Stomach (tissue), 9 donors: Measurements from ENCODE around the gene SMPD1. TPM values are rescaled to one million over a fixed set of nuclear protein-coding genes. Genes with fewer than 3 reads are reported as not detected.

ENCODE experiments used
- DNase-seq, 2 donors: peaks; one replicate each; pipeline versions ENCODE4 v3.0.0 to v3.0.0-alpha.2; 2013 to 2019
- H3K27ac ChIP-seq, 5 donors: fragments of 200-600 bp in 4 of 5; sonication (generic) in 4 of 5; one replicate each; pipeline ENCODE4 v1.5.1; 2013 to 2019; ENCODE audit warnings: mild to moderate bottlenecking in 1 of 5, moderate library complexity in 1 of 5
- H3K27me3 ChIP-seq, 3 donors: fragments of 200-600 bp; sonication (generic); one replicate each; pipeline ENCODE4 v1.5.1; 2017 to 2019; ENCODE audit warnings: mixed run types in 1 of 3
- H3K36me3 ChIP-seq, 4 donors: fragments of 200-600 bp; sonication (generic); 1 replicate in 3 of 4; 2 replicates in 1 of 4; pipeline ENCODE4 v1.5.1; 2016 to 2019
- H3K4me1 ChIP-seq, 4 donors: fragments of 200-600 bp; sonication (generic); one replicate each; pipeline ENCODE4 v1.5.1; 2016 to 2019
- H3K4me3 ChIP-seq, 4 donors: fragments of 200-600 bp; sonication (generic) in 3 of 4; one replicate each; pipeline ENCODE4 v1.5.1; 2016 to 2019; ENCODE audit warnings: mild to moderate bottlenecking in 1 of 4
- H3K9me3 ChIP-seq, 4 donors: fragments of 200-600 bp; sonication (generic); one replicate each; pipeline ENCODE4 v1.5.1; 2016 to 2019
- CTCF ChIP-seq, 7 experiments: fragments of 450-650 bp in 4 of 7; fragments of 200-600 bp in 3 of 7; sonication (generic) in 3 of 7; IDR thresholded peaks; one replicate each; pipeline ENCODE4 v1.5.1; 2016 to 2019; ENCODE audit warnings: antibody characterized with exemption in 7 of 7, control low read depth in 2 of 7, mild to moderate bottlenecking in 1 of 7
- EP300 ChIP-seq: sonication (generic); formaldehyde crosslinking; IDR thresholded peaks from one replicate; pipeline ENCODE4 v1.6.1; 2017; ENCODE audit warnings: antibody characterized with exemption
- POLR2A ChIP-seq, 4 donors: fragments of 450-650 bp; IDR thresholded peaks; one replicate each; pipeline ENCODE4 v1.6.1; 2016; ENCODE audit warnings: antibody characterized with exemption in 4 of 4, control low read depth in 2 of 4, mild to moderate bottlenecking in 1 of 4, moderate library complexity in 1 of 4
- POLR2AphosphoS5 ChIP-seq, 3 donors: sonication (generic); formaldehyde crosslinking; IDR thresholded peaks; one replicate each; pipeline ENCODE4 v1.6.1; 2016; ENCODE audit warnings: antibody characterized with exemption in 3 of 3
- WGBS, 5 donors: extraction: QIAGEN DNeasy Blood & Tissue Kit in 3 of 5; methylation state at CpG; one replicate each; pipeline versions ENCODE4 v1.1.5 to v1.1.7; 2013 to 2018; 5-methylcytosine and 5-hydroxymethylcytosine counted together
- intact Hi-C: fragments of 100-400 bp; cut with DNase I; formaldehyde crosslinking; loops from one replicate; pipeline ENCODE4 v1.15.1; 2023; ENCODE audit warnings: low total_unique reads
- polyA plus RNA-seq, 3 donors: library from polyadenylated mRNA; stranded (reverse); fragments of 200-250 nt; gene quantifications; one replicate each; pipeline ENCODE4 v1.2.3, GENCODE V29; 2013
- total RNA-seq, 5 donors: library from RNA; depleted of rRNA; stranded (reverse); fragments of >200 nt; gene quantifications; one replicate each; pipeline versions ENCODE4 v1.1.0 to v1.2.3, GENCODE V29; 2014 to 2016
- donor health status: healthy with polysubstance abuse.
- donor health status: Bipolar disorder and iron deficiency.
- donor health status: healthy.

Gene SMPD1
- total and polyA plus RNA-seq, 8 donors: 7.6 to 66.9 (median 18.5) TPM

DNA sequence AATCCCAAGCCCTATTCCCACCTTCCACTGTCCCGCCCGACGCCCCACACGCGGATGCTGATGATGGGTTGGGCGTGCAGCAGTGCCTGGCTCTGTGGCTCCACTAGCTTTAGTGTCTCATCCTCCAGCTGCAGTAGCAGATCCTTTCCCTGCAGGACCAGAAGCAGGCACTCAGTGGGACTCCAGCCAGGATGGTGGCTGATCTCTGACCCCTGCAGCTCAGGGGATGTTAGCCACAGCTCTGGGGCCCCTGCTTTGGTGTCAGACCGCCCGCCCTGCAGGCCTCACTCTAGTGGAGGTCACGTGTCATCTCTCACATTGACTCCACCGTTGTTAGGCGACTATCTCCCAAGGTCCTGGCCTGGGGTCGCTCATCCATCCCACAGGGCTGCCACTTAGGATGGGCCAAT, 11.8 kb downstream of the SMPD1 start:
- 80 to 92% (median 84%) methylated on average over 11 to 12 of the region's 12 CpGs for WGBS, 5 donors
- Histone ChIP-seq H3K27ac (peak overlapping the region in 3 of 5 donors; percentile 25 to 56 (median 40)), H3K36me3 (peaks cover 13 to 69% (median 36%) of the 10 kb centered on the region in 4 donors), H3K27me3 (no peaks in the 10 kb centered on the region), H3K9me3 (no peaks in the 10 kb centered on the region), H3K4me3 (no peak overlapping the region), H3K4me1 (peaks cover 0 to 31% (median 17%) of the 10 kb centered on the region in 4 donors)
- TF ChIP-seq CTCF (IDR thresholded peaks at IDR 0.05) (no peak), POLR2AphosphoS5 (IDR thresholded peaks at IDR 0.05) (no peak), EP300 (no peak), POLR2A (IDR thresholded peaks at IDR 0.05) (no peak)
- no peak for DNase-seq
- intact Hi-C loops: no loop called here

GRCh38 chr11:6402561-6402981, 12.3 kb downstream of the SMPD1 start:
- Histone ChIP-seq H3K4me3 (no peak overlapping the region), H3K36me3 (peaks cover 13 to 64% (median 36%) of the 10 kb centered on the region in 4 donors), H3K4me1 (peaks cover 0 to 31% (median 16%) of the 10 kb centered on the region in 4 donors), H3K9me3 (no peaks in the 10 kb centered on the region), H3K27me3 (no peaks in the 10 kb centered on the region), H3K27ac (peak overlapping the region in 3 of 5 donors; percentile 25 to 56 (median 40))
- TF ChIP-seq CTCF (IDR thresholded peaks at IDR 0.05) (no peak), POLR2AphosphoS5 (IDR thresholded peaks at IDR 0.05) (peak in 2 of 3 donors; percentile 22)
- WGBS, 5 donors: 74 to 79% (median 78%) methylated on average over 7 of the region's 7 CpGs
- peak in 1 of 2 donors; percentile 77 for DNase-seq
- intact Hi-C loops: no loop called here

DNA sequence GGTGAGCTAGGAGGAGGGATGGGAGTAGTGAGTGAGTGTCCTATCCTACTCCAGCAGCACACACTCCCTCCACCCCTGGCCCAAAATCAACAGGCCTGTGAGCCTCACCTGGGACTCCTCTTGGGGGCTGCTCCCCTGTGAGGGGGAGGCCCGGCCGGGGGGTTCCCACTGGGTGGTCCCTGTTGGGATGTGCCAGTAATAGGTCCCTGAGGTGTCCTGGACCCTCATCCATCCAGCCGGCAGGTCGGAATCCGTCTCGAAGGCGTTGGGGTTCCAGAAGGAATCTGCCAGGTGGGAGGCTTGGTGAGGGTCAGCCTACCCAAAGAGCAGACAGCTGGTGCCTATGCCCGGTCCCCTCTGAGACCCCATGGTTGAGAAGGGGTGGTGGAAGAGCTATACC, 13.3 kb downstream of the SMPD1 start:
- H3K27me3 ChIP-seq: no peaks in the 10 kb centered on the region
- intact Hi-C loops: no loop called here
- DNase-seq: no peak
- H3K4me3 ChIP-seq: no peak overlapping the region
- no peaks in the 10 kb centered on the region for H3K9me3 ChIP-seq
- peaks cover 0 to 22% (median 13%) of the 10 kb centered on the region in 4 donors for H3K4me1 ChIP-seq
- no peak for TF ChIP-seq EP300
- no peak for TF ChIP-seq POLR2AphosphoS5 (IDR thresholded peaks at IDR 0.05)
- TF ChIP-seq POLR2A (IDR thresholded peaks at IDR 0.05): no peak
- no peak for TF ChIP-seq CTCF (IDR thresholded peaks at IDR 0.05)
- peak overlapping the region in 4 of 5 donors; percentile 24 to 46 (median 39) for H3K27ac ChIP-seq
- WGBS, 5 donors: 84 to 93% (median 90%) methylated on average over 5 to 8 of the region's 8 CpGs
- peaks cover 13 to 55% (median 34%) of the 10 kb centered on the region in 4 donors for H3K36me3 ChIP-seq

- H3K4me3 ChIP-seq: no peak overlapping the region
- H3K27me3 ChIP-seq: no peaks in the 10 kb centered on the region
- H3K9me3 ChIP-seq: no peaks in the 10 kb centered on the region
- TF ChIP-seq POLR2A (IDR thresholded peaks at IDR 0.05) (no peak), CTCF (IDR thresholded peaks at IDR 0.05) (no peak), POLR2AphosphoS5 (IDR thresholded peaks at IDR 0.05) (no peak), EP300 (no peak)
- intact Hi-C loops: no loop called here
- DNase-seq: peak in 1 of 2 donors; percentile 49
- H3K4me1 ChIP-seq: peaks cover 0 to 22% (median 13%) of the 10 kb centered on the region in 4 donors
- WGBS, 5 donors: 61 to 81% (median 76%) methylated on average over 10 to 16 of the region's 16 CpGs
- H3K27ac ChIP-seq: peak overlapping the region; percentile 3 to 42 (median 34)
- H3K36me3 ChIP-seq: peaks cover 13 to 58% (median 40%) of the 10 kb centered on the region in 4 donors
Measured at GRCh38 chr11:6404342-6405051, 14.2 kb downstream of the SMPD1 start.
